HepG2 (cell line): ENCODE measurements around the gene TEKT3. TPM values are rescaled to one million over a fixed set of nuclear protein-coding genes. Genes with fewer than 3 reads are reported as not detected.

ENCODE experiments used
- ATAC-seq: fragments of 200-7000 bp; cut with Tn5 transposase; 3 replicates; pipeline ENCODE4 v1.9.1; 2020; ENCODE audit warnings: mild to moderate bottlenecking, moderate library complexity
- BruUV-seq: library from RNA; stranded (reverse); fragments of 400-500 nt; replicated peaks from 2 replicates; lab custom pipeline; 2021; lab: Mats Ljungman, UMichigan
- CTCF ChIA-PET: fragments of 300-600 bp; formaldehyde crosslinking; extraction: SDS; loops from one replicate; lab custom pipeline; 2021; ENCODE audit warnings: low total read pairs, inconsistent platforms, low intra/inter-chr PET ratio; lab: Yijun Ruan, JAX
- POLR2A ChIA-PET: fragments of 350-600 bp; sonication (Branson Sonifier 250); formaldehyde crosslinking; loops from one replicate; lab custom pipeline; 2020; ENCODE audit warnings: antibody characterized with exemption, inconsistent platforms; lab: Yijun Ruan, JAX
- DNase-seq: peaks from one replicate; pipeline ENCODE4 v3.0.0-alpha.2; 2015; ENCODE audit warnings: low spot score
- FAIRE-seq: peaks from 3 replicates; lab custom pipeline; 2011; peaks lifted over from hg19 to GRCh38; lab: Jason Lieb, UNC
- H2AFZ ChIP-seq: one replicate; pipeline ENCODE4 v1.6.1; 2011; ENCODE audit warnings: low read length, inconsistent platforms
- H3K27ac ChIP-seq: fragments of 300-600 bp; 3 replicates; pipeline ENCODE4 v1.8.0; 2011; ENCODE audit warnings: mixed run types, mild to moderate bottlenecking, mixed read lengths, low read length, inconsistent platforms; ENCODE audit not compliant: insufficient read depth; ENCODE audit errors: extremely low read length
- H3K27me3 ChIP-seq, 2 experiments: fragments of 200-600 bp in 1 of 2; 2 replicates in 1 of 2; 3 replicates in 1 of 2; pipeline versions ENCODE4 v1.6.0 to v1.8.0; 2011; ENCODE audit warnings: low read length in 2 of 2, mild to moderate bottlenecking in 2 of 2, moderate library complexity in 2 of 2, inconsistent platforms in 1 of 2; ENCODE audit not compliant: insufficient read depth in 2 of 2, control insufficient read depth in 1 of 2
- H3K36me3 ChIP-seq, 2 experiments: fragments of 200-600 bp in 1 of 2; replicated peaks in 1 of 2; 2 replicates in 1 of 2; 3 replicates in 1 of 2; pipeline versions ENCODE4 v1.5.1 to v1.8.0; 2011; ENCODE audit warnings: low read length in 2 of 2, inconsistent platforms in 1 of 2; ENCODE audit not compliant: insufficient read depth in 2 of 2, control insufficient read depth in 1 of 2
- H3K4me1 ChIP-seq: 2 replicates; pipeline ENCODE4 v1.5.1; 2012; ENCODE audit warnings: low read length, inconsistent platforms; ENCODE audit not compliant: insufficient read depth
- H3K4me2 ChIP-seq: 2 replicates; pipeline ENCODE4 v1.6.0; 2011; ENCODE audit warnings: low read depth, low read length, inconsistent platforms
- H3K4me3 ChIP-seq, 3 experiments: fragments of 200-600 bp in 1 of 3; sonication (generic), shearing (Covaris generic) in 1 of 3; replicated peaks in 1 of 3; 2 replicates each; pipeline ENCODE4 v1.5.1; 2011 to 2016; ENCODE audit warnings: low read length in 3 of 3, inconsistent platforms in 2 of 3, low read depth in 2 of 3, mild to moderate bottlenecking in 2 of 3, control low read depth in 1 of 3, mixed read lengths in 1 of 3; ENCODE audit not compliant: insufficient read depth in 1 of 3
- H3K79me2 ChIP-seq: one replicate; pipeline ENCODE4 v1.6.1; 2011; ENCODE audit warnings: low read length, inconsistent platforms; ENCODE audit not compliant: insufficient read depth
- H3K9ac ChIP-seq: 2 replicates; pipeline ENCODE4 v1.6.0; 2011; ENCODE audit warnings: mild to moderate bottlenecking, low read depth, low read length, inconsistent platforms; ENCODE audit not compliant: insufficient read depth
- H3K9me3 ChIP-seq: 2 replicates; pipeline ENCODE4 v1.5.1; 2012; ENCODE audit warnings: mild to moderate bottlenecking, low read length
- H4K20me1 ChIP-seq: 2 replicates; pipeline ENCODE4 v1.6.0; 2011; ENCODE audit warnings: inconsistent platforms, mild to moderate bottlenecking, low read length, moderate library complexity; ENCODE audit not compliant: insufficient read depth
- CAMTA2 ChIP-seq: sonication (generic); formaldehyde crosslinking; IDR thresholded peaks from 2 replicates; pipeline ENCODE4 v1.4.0; 2020; ENCODE audit warnings: mild to moderate bottlenecking, missing genetic modification reagents, borderline replicate concordance
- HOXA5 ChIP-seq: sonication (generic); formaldehyde crosslinking; IDR thresholded peaks from 2 replicates; pipeline ENCODE4 v1.4.0; 2020; ENCODE audit warnings: missing genetic modification reagents
- RERE ChIP-seq: IDR thresholded peaks from 2 replicates; pipeline ENCODE4 v1.6.1; 2016; ENCODE audit warnings: low read depth, missing genetic modification reagents, missing compliant biosample characterization
- WGBS: methylation state at CpG from one replicate; pipeline ENCODE4 v1.1.6; 2017; ENCODE audit warnings: low lambda C conversion rate; 5-methylcytosine and 5-hydroxymethylcytosine counted together
- in situ Hi-C: cut with HindIII; loops from 2 replicates; pipeline ENCODE4 v1.10.0; 2017; ENCODE audit warnings: low pct_unique_long_range_greater_than_20kb; ENCODE audit not compliant: extremely low pct_ligation_motif_present
- intact Hi-C: fragments of 100-400 bp; cut with micrococcal nuclease; formaldehyde crosslinking; loops from one replicate; pipeline ENCODE4 v1.10.0; 2022; ENCODE audit not compliant: unreplicated experiment
- polyA plus RNA-seq, 8 experiments: library from polyadenylated mRNA; depleted of rRNA in 3 of 8; stranded (reverse) in 7 of 8; unstranded in 1 of 8; fragments of >200 nt; fragmentation: Illumina TruSeq in 4 of 8; extraction: Trizol in 4 of 8; gene quantifications; 2 replicates each; pipeline versions ENCODE4 v1.2.1 to v1.2.3, GENCODE V29; 2011 to 2016; ENCODE audit warnings: low read depth in 4 of 8, missing spikeins in 1 of 8, mixed read lengths in 1 of 8; ENCODE audit not compliant: insufficient read depth in 1 of 8
- total RNA-seq, 5 experiments: library from RNA; depleted of rRNA; stranded (reverse); fragments of >200 nt; fragmentation: Illumina TruSeq; extraction: Trizol; gene quantifications; 2 replicates each; pipeline ENCODE4 v1.2.3, GENCODE V29; 2016; ENCODE audit warnings: low read depth in 1 of 5
- TF ChIP-seq, protein P1 (sequence below): sonication (generic); formaldehyde crosslinking; IDR thresholded peaks from 2 replicates; pipeline ENCODE4 v1.4.0; 2020; ENCODE audit warnings: missing genetic modification reagents
- TF ChIP-seq, protein P2 (sequence below): sonication (generic); formaldehyde crosslinking; IDR thresholded peaks from 2 replicates; pipeline ENCODE4 v1.8.1; 2023; ENCODE audit warnings: mild to moderate bottlenecking, missing genetic modification reagents

The TEKT3 gene
- total and polyA plus RNA-seq, 2 of the 13 experiments (the other 11 are each of a cell fraction or from before 2014, with no cell fraction given) = 0.58 to 0.82 TPM

- no peak overlapping the region for H3K4me2 ChIP-seq
- no peaks in the 10 kb centered on the region for H3K9me3 ChIP-seq
- no TSS peak for BruUV-seq
- TF ChIP-seq HOXA5 = no peak
- TF ChIP-seq CAMTA2 (CRISPR knock-in tag) = no peak
- TF ChIP-seq, protein P1, sequence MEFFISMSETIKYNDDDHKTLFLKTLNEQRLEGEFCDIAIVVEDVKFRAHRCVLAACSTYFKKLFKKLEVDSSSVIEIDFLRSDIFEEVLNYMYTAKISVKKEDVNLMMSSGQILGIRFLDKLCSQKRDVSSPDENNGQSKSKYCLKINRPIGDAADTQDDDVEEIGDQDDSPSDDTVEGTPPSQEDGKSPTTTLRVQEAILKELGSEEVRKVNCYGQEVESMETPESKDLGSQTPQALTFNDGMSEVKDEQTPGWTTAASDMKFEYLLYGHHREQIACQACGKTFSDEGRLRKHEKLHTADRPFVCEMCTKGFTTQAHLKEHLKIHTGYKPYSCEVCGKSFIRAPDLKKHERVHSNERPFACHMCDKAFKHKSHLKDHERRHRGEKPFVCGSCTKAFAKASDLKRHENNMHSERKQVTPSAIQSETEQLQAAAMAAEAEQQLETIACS (CRISPR knock-in tag) = no peak
- TF ChIP-seq, protein P2, sequence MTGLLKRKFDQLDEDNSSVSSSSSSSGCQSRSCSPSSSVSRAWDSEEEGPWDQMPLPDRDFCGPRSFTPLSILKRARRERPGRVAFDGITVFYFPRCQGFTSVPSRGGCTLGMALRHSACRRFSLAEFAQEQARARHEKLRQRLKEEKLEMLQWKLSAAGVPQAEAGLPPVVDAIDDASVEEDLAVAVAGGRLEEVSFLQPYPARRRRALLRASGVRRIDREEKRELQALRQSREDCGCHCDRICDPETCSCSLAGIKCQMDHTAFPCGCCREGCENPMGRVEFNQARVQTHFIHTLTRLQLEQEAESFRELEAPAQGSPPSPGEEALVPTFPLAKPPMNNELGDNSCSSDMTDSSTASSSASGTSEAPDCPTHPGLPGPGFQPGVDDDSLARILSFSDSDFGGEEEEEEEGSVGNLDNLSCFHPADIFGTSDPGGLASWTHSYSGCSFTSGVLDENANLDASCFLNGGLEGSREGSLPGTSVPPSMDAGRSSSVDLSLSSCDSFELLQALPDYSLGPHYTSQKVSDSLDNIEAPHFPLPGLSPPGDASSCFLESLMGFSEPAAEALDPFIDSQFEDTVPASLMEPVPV (CRISPR knock-in tag) = no peak
- TF ChIP-seq RERE (CRISPR knock-in tag) = no peak
- DNase-seq (no peak), ATAC-seq (no peak), FAIRE-seq (no peak)
- no peak overlapping the region for H2AFZ ChIP-seq
- 88% methylated on average over 5 of the region's 5 CpGs for WGBS
- peaks cover 19% of the 10 kb centered on the region for H3K4me1 ChIP-seq
- in situ Hi-C loops (no loop called here), intact Hi-C loops (loop anchor here (10.0 kb wide), 1 partner anchor 115 kb away; the partner anchor contains the start of gene PMP22)
- H3K79me2 ChIP-seq = no peaks in the 10 kb centered on the region
- no peak overlapping the region for H3K9ac ChIP-seq
- no peak overlapping the region for H3K4me3 ChIP-seq
- ChIA-PET CTCF (no interaction called here), POLR2A (no interaction called here)
- no peak overlapping the region for H3K27ac ChIP-seq
- no peaks in the 10 kb centered on the region for H4K20me1 ChIP-seq
- H3K36me3 ChIP-seq = no peaks in the 10 kb centered on the region
- no peaks in the 10 kb centered on the region for H3K27me3 ChIP-seq
Observed at GRCh38 chr17:15379659-15380058, 38.3 kb upstream of the TEKT3 start.
